ENCODE data around the gene TFCP2L1. TPM values are rescaled to one million over a fixed set of nuclear protein-coding genes. Genes with fewer than 3 reads are reported as not detected.
A peak's percentile ranks its signal among the peaks of the same experiment; 100 is the strongest.

Gene TFCP2L1
- total RNA-seq, 1 donor from 2014 or later: 12.3 TPM

GRCh38 chr2:121266543-121267106, 18.4 kb downstream of the TFCP2L1 start:
- no peak for DNase-seq (ENCODE audit: low read depth)
- no peak for TF ChIP-seq CTCF (conservative IDR thresholded peaks at IDR 0.05; ENCODE audit: low read depth, low read length)
- no peak overlapping the region for H3K4me3 ChIP-seq (ENCODE audit: low read depth, low read length)

- peak; percentile 3 for TF ChIP-seq CTCF (conservative IDR thresholded peaks at IDR 0.05; ENCODE audit: low read depth, low read length)
- no peak overlapping the region for H3K4me3 ChIP-seq (ENCODE audit: low read depth, low read length)
- no peak for DNase-seq (ENCODE audit: low read depth)
These were observed 20.8 kb downstream of the TFCP2L1 start for GRCh38 chr2:121263996-121264715.

- no peak for DNase-seq (ENCODE audit: low read depth)
- no peak overlapping the region for H3K4me3 ChIP-seq (ENCODE audit: low read depth, low read length)
- no peak for TF ChIP-seq CTCF (conservative IDR thresholded peaks at IDR 0.05; ENCODE audit: low read depth, low read length)
These were observed 24.4 kb downstream of the TFCP2L1 start for GRCh38 chr2:121260370-121261154.

GRCh38 chr2:121258051-121258450, 27.0 kb downstream of the TFCP2L1 start:
- DNase-seq (ENCODE audit: low read depth): no peak
- H3K4me3 ChIP-seq (ENCODE audit: low read depth, low read length): no peak overlapping the region
- no peak for TF ChIP-seq CTCF (conservative IDR thresholded peaks at IDR 0.05; ENCODE audit: low read depth, low read length)

GRCh38 chr2:121257480-121257840, 27.5 kb downstream of the TFCP2L1 start:
- DNase-seq (ENCODE audit: low read depth): no peak
- no peak for TF ChIP-seq CTCF (conservative IDR thresholded peaks at IDR 0.05; ENCODE audit: low read depth, low read length)
- H3K4me3 ChIP-seq (ENCODE audit: low read depth, low read length): no peak overlapping the region

- no peak for TF ChIP-seq CTCF (conservative IDR thresholded peaks at IDR 0.05; ENCODE audit: low read depth, low read length)
- H3K4me3 ChIP-seq (ENCODE audit: low read depth, low read length): no peak overlapping the region
- DNase-seq (ENCODE audit: low read depth): no peak
These were observed 28.1 kb downstream of the TFCP2L1 start for GRCh38 chr2:121256720-121257479.
